MM.1S (cell line): ENCODE data around the gene NXPH4.

Source experiments
- DNase-seq: peaks from one replicate; pipeline ENCODE4 v3.0.0-alpha.2; 2015
- H2AFZ ChIP-seq: fragments of 300-600 bp; sonication (generic); 2 replicates; pipeline ENCODE4 v1.6.0; 2016; ENCODE audit warnings: antibody characterized with exemption, low read length
- H3F3A ChIP-seq: fragments of 300-600 bp; sonication (generic); 2 replicates; pipeline ENCODE4 v1.6.1; 2016; ENCODE audit warnings: mild to moderate bottlenecking, antibody characterized with exemption, low read length, moderate library complexity, mixed read lengths; ENCODE audit not compliant: insufficient read depth
- H3K27ac ChIP-seq: fragments of 300-600 bp; sonication (generic); 2 replicates; pipeline ENCODE4 v1.5.1; 2016; ENCODE audit warnings: mild to moderate bottlenecking, low read length
- H3K27me3 ChIP-seq: fragments of 300-600 bp; sonication (generic); replicated peaks from 2 replicates; pipeline ENCODE4 v1.6.0; 2016; ENCODE audit warnings: low read length; ENCODE audit not compliant: insufficient read depth
- H3K36me3 ChIP-seq: fragments of 300-600 bp; sonication (generic); replicated peaks from 2 replicates; pipeline ENCODE4 v1.6.1; 2016; ENCODE audit warnings: mild to moderate bottlenecking, low read length, mixed read lengths; ENCODE audit not compliant: insufficient read depth
- H3K4me1 ChIP-seq: fragments of 300-600 bp; sonication (generic); 2 replicates; pipeline ENCODE4 v1.6.1; 2016; ENCODE audit warnings: low read length, mixed read lengths
- H3K4me2 ChIP-seq: fragments of 300-600 bp; sonication (generic); 2 replicates; pipeline ENCODE4 v1.6.0; 2016; ENCODE audit warnings: low read depth, low read length
- H3K4me3 ChIP-seq: fragments of 300-600 bp; sonication (generic); 2 replicates; pipeline ENCODE4 v1.5.1; 2016; ENCODE audit warnings: low read length, mixed read lengths
- H3K79me2 ChIP-seq: fragments of 300-600 bp; sonication (generic); 2 replicates; pipeline ENCODE4 v1.6.1; 2016; ENCODE audit warnings: mixed run types, low read length, mixed read lengths
- H3K9ac ChIP-seq: fragments of 300-600 bp; sonication (generic); 2 replicates; pipeline ENCODE4 v1.6.1; 2016; ENCODE audit warnings: low read length, mixed read lengths
- H3K9me2 ChIP-seq: fragments of 300-600 bp; sonication (generic); replicated peaks from 2 replicates; pipeline ENCODE4 v1.6.1; 2016; ENCODE audit warnings: mild to moderate bottlenecking, low read length, mixed read lengths; ENCODE audit not compliant: insufficient read depth
- H3K9me3 ChIP-seq: fragments of 300-600 bp; sonication (generic); replicated peaks from 2 replicates; pipeline ENCODE4 v1.6.1; 2016; ENCODE audit warnings: mild to moderate bottlenecking, low read length, mixed read lengths; ENCODE audit not compliant: insufficient read depth
- H4K20me1 ChIP-seq: fragments of 300-600 bp; sonication (generic); 2 replicates; pipeline ENCODE4 v1.6.1; 2016; ENCODE audit warnings: mild to moderate bottlenecking, low read length, moderate library complexity, mixed read lengths; ENCODE audit not compliant: insufficient read depth
- EZH2 ChIP-seq: fragments of 300-600 bp; sonication (generic); optimal IDR thresholded peaks from 2 replicates; pipeline ENCODE3; 2017; ENCODE audit warnings: low read depth, mild to moderate bottlenecking, antibody characterized with exemption, low read length, mixed read lengths
- EZH2phosphoT487 ChIP-seq: fragments of 300-600 bp; sonication (generic); IDR thresholded peaks from 2 replicates; pipeline ENCODE4 v1.6.1; 2018; ENCODE audit warnings: antibody characterized with exemption, low read length
- TF ChIP-seq, protein P1 (sequence below): fragments of 300-600 bp; sonication (generic); IDR thresholded peaks from 2 replicates; pipeline ENCODE4 v1.5.1; 2016; ENCODE audit warnings: antibody characterized with exemption, low read length, mixed read lengths

Gene NXPH4

GRCh38 chr12:57208631-57209282 is 7.8 kb upstream of the NXPH4 start:
- Histone ChIP-seq H3K9me3 (no peaks in the 10 kb centered on the region), H2AFZ (no peak overlapping the region), H3K36me3 (no peaks in the 10 kb centered on the region), H3K27me3 (peaks cover 90% of the 10 kb centered on the region), H3K27ac (no peak overlapping the region), H4K20me1 (no peaks in the 10 kb centered on the region), H3K79me2 (no peaks in the 10 kb centered on the region), H3K4me2 (no peak overlapping the region), H3K4me3 (no peak overlapping the region), H3K9ac (no peak overlapping the region), H3F3A (no peaks in the 10 kb centered on the region), H3K4me1 (0 out of 2 replicates have a peak, but pooled peaks cover 1% of the 10 kb centered on the region), H3K9me2 (no peaks in the 10 kb centered on the region)
- no peak for DNase-seq
- TF ChIP-seq, protein P1, sequence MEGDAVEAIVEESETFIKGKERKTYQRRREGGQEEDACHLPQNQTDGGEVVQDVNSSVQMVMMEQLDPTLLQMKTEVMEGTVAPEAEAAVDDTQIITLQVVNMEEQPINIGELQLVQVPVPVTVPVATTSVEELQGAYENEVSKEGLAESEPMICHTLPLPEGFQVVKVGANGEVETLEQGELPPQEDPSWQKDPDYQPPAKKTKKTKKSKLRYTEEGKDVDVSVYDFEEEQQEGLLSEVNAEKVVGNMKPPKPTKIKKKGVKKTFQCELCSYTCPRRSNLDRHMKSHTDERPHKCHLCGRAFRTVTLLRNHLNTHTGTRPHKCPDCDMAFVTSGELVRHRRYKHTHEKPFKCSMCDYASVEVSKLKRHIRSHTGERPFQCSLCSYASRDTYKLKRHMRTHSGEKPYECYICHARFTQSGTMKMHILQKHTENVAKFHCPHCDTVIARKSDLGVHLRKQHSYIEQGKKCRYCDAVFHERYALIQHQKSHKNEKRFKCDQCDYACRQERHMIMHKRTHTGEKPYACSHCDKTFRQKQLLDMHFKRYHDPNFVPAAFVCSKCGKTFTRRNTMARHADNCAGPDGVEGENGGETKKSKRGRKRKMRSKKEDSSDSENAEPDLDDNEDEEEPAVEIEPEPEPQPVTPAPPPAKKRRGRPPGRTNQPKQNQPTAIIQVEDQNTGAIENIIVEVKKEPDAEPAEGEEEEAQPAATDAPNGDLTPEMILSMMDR = no peak
- TF ChIP-seq EZH2phosphoT487 = no peak
- TF ChIP-seq EZH2 = no peak

GRCh38 chr12:57209916-57210315 is 6.7 kb upstream of the NXPH4 start:
- Histone ChIP-seq H3K79me2 (no peaks in the 10 kb centered on the region), H3K4me3 (no peak overlapping the region), H3K27ac (no peak overlapping the region), H3K4me1 (0 out of 2 replicates have a peak, but pooled peaks cover 6% of the 10 kb centered on the region), H3K9me2 (no peaks in the 10 kb centered on the region), H3K27me3 (peaks cover 89% of the 10 kb centered on the region), H3K9ac (no peak overlapping the region), H3F3A (no peaks in the 10 kb centered on the region), H3K4me2 (no peak overlapping the region), H3K36me3 (no peaks in the 10 kb centered on the region), H2AFZ (no peak overlapping the region), H4K20me1 (0 out of 2 replicates have a peak, but pooled peaks cover 4% of the 10 kb centered on the region), H3K9me3 (no peaks in the 10 kb centered on the region)
- TF ChIP-seq, protein P1 = no peak
- TF ChIP-seq EZH2 = no peak
- DNase-seq = no peak

- Histone ChIP-seq H4K20me1 (0 out of 2 replicates have a peak, but pooled peaks cover 4% of the 10 kb centered on the region), H3K27me3 (peaks cover 90% of the 10 kb centered on the region), H2AFZ (no peak overlapping the region), H3K4me2 (no peak overlapping the region), H3K4me3 (no peak overlapping the region), H3K36me3 (no peaks in the 10 kb centered on the region), H3K9ac (no peak overlapping the region), H3K79me2 (no peaks in the 10 kb centered on the region), H3K27ac (no peak overlapping the region), H3K4me1 (peaks cover 8% of the 10 kb centered on the region; the same call in 1 of the 2 replicates), H3K9me2 (no peaks in the 10 kb centered on the region), H3F3A (peaks cover 3% of the 10 kb centered on the region; the same call in 1 of the 2 replicates), H3K9me3 (no peaks in the 10 kb centered on the region)
- DNase-seq = no peak
- TF ChIP-seq EZH2 (no peak), EZH2phosphoT487 (no peak)
- TF ChIP-seq, protein P1 = no peak
Measured at GRCh38 chr12:57210461-57210860, 6.1 kb upstream of the NXPH4 start.
